HG03575 (cell line): ENCODE data around the gene AK4.
"Not testable (repeated sequence)": the region's sequence is repeated elsewhere in the genome, so short reads cannot be mapped to it uniquely, and the experiment has no call there.

Experiments
- ATAC-seq: cut with Tn5 transposase; IDR thresholded peaks from one replicate; pipeline ENCODE4 v1.9.1; 2021; ENCODE audit not compliant: unreplicated experiment, insufficient number of reproducible peaks, low FRiP score; ENCODE audit errors: extremely low read depth

AK4 gene

DNA sequence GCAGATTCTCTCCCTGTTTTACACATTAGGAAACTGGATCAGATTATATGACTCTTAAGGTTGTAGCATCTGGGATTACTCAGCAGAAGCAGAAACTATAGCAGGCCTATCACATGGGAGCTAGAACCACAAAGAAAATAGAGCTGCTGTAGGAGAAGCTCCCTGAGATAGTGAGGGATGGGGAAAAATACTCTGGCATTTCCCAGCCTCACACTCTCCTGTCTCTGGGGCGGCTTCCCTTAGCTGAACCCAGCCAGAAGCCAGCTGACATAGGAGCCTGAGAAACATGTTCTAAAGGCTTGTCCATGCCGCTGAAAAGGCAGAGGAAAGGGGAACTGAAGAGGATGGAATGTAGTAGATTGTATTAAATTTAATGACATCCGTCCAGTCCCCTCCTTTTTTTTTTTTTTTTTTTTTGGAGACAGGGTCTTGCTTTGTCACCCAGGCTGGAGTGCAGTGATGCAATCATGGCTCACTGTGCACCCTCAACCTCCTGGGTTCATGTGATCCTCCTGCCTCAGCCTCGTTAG, 84.5 kb downstream of the AK4 start:
- ATAC-seq: no peak

- ATAC-seq: no peak
Measured at GRCh38 chr1:65233782-65234181, 85.8 kb downstream of the AK4 start.

GRCh38 chr1:65235867-65236805, 88.1 kb downstream of the AK4 start:
- ATAC-seq: no peak

GRCh38 chr1:65237088-65237487, 89.1 kb downstream of the AK4 start:
- ATAC-seq: not testable (repeated sequence)

DNA sequence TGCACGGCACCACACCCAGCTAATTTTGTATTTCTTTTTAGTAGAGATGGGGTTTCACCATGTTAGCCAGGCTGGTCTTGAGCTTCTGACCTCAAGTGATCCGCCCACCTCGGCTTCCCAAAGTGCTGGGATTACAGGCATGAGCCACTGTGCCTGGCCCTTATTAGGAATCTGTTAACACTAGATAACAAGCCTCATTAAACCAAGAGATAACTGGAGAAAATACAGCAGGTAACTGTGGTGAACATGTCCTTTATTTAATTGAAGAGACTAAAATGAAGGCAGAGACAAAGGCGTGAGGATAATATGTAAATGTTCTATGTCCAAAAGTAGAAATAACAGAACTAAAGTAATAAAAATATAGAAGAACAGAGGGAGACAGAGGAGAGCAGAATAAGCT, 89.5 kb downstream of the AK4 start:
- no peak for ATAC-seq

DNA sequence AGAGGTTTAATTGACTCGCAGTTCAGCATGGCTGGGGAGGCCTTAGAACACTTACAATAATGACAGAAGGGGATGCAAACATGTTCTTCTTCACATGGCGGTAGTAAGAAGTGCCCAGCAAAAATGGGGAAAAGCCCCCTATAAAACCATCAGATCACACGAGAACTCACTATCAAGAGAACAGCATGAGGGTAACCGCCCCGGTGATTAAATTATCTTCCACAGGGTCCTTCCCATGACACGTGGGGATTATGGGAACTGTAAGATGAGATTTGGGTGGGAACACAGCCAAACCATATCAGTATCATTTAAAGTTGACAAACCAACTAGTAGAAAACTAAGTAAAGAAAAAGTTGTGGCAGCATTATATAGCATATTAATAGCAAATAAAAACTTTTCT, 90.0 kb downstream of the AK4 start:
- ATAC-seq: no peak

DNA sequence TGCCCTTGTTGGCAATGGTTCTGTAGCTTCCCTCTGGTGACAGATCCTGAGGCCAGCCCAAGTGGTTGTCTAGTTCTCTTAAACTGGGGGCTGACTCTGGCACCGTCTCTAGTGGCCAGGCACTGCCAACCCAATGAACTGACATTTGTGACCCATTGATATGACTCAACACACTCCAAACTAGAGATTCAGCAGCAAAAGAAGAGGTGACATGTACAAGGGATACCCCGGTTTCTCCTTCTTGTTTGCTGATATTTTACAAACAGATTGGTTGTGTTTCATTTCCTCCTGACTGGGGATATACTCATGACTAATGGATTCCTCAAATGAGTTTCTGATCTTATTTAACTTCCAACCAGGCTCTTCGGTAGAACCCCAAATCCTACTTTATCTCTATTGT, 95.5 kb downstream of the AK4 start:
- ATAC-seq: no peak

DNA sequence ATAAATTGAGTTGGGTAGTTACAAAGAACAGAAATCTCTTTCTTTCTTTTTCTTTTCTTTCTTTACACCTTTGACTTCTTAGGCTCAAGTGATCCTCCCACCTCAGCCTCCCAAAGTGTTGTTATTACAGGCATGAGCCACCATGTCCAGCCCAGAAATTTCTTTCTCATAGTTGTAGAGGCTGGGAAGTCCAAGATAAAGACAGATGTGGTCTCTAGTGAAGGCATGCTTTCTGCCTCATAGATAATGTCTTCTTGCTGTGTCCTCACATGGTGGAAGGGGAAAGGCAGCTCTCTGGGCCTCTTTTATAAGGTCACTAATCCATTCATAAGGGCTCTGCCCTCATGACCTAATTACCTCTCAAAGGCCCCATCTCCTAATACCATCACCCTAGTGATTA, 97.3 kb downstream of the AK4 start:
- ATAC-seq: no peak

DNA sequence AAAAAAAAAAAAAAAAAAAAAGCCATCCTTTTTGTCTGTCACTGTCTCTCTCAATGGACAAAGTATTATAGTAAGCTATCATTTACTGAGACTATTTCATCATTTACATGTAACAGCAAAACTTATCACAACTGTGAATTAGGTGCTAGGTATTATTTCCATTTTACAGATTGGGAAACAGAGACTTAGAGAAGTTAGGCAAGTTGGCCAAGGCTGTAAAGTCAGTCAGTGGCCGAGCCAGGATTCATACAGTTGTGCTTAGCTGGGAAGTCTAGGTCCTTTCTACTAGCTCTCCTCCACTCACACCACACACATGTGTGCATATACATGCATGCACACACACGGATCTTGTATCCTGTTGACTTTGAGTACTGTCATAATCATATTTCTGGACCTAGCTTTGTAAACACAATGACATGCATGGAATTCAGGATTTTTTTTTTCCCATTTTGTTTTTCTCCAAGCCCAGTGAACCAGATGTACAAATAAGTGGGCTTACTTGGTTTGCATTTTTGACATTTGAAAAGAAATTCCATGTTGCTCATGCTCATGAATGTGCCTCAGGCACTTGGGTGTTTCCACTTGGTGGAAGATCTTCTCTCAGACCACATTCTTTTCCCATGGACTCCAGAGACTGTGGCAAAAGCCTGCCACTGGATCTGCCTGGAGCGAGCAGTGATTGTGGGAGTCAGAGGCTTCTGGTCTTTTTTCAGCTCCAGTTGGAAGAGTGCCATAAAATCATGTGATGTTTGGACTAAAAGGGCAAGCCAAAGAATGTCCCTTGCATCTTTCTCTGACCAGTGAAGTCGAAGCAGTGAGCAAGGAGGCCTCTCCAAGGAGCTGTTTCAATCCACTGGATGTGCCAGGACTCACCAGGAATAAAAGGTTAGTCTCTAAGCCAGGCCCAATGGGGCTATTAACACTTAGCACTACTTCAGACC, 99.7 kb downstream of the AK4 start:
- no peak for ATAC-seq

DNA sequence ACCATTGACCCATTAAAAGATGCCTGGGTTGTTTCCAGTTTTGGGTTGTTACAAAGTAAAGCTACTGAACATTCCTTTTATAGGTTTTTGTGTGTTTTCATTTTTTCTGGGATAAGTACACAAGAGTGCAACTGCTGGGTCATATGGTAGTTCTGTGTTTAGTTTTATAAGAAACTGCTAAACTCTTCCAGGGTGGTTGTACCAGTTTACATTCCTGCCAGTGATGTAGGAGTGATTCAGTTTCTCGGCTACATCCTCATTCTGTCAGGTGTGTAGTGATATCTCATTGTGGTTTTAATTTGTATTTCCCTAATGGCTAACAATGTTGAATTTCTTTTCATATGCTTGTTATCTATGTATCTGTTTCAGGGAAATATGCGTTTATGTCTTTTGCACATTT, 102.8 kb downstream of the AK4 start:
- no peak for ATAC-seq

DNA sequence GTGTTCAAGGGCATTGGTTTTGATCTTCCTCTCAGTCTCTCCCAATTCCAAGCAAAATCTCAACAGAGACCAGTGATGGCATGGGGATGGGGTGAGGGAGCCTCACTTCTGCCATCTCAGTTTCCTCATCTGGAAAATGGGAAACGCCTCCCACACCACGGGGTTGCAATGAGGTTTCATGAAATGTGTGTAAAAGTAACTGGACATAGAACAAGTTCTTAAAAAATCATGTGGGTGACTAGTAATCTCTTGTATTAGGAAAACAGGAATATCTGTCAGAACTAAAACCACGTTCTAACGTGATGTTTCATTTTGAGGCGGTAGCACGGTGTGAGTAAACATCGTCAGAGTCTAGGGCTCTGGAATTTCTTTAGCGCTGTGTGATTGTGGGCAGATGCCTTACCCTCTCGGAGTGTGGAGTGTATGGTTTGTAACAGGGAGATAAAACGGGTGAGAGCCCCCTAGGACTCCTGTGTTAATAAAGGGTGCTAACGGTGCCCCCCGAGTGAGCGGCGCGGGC, 105.9 kb downstream of the AK4 start:
- ATAC-seq: peak; percentile 19

DNA sequence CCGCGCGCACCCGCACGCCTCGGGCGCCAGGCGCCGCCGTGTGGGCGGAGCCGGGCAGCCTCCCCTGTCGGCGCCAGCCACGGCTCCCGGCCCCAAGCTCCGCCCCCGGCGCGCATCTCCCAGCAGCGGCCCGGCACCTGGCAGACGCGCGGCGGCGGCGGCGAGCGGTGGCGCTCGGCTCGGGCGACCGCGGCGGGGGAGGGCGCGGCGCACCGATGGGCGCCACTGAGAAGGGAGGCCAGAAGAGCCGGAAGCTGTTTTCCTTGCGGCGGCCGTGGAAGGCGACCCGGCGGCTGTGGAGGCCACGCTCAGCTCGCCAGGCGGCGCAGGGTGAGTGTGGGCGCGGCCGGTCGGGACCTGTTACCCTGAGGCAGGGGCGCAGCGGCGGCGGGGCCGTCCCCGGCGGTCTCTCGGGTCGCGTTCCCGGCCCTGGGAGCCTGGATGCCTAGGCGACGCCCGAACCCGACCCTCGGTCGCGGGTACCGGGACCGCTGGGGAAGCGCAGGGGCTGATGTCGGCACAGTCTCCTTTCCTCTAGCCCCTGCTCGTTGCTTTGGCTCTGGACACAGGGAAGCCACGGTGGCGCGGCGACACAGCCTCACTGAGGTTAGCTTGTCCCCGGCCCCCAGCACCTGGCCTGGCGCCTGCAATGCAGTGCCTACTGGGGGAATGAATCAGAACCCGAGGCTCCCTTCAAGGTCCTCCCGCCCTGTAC, 106.5 kb downstream of the AK4 start:
- ATAC-seq: peak; percentile 54

DNA sequence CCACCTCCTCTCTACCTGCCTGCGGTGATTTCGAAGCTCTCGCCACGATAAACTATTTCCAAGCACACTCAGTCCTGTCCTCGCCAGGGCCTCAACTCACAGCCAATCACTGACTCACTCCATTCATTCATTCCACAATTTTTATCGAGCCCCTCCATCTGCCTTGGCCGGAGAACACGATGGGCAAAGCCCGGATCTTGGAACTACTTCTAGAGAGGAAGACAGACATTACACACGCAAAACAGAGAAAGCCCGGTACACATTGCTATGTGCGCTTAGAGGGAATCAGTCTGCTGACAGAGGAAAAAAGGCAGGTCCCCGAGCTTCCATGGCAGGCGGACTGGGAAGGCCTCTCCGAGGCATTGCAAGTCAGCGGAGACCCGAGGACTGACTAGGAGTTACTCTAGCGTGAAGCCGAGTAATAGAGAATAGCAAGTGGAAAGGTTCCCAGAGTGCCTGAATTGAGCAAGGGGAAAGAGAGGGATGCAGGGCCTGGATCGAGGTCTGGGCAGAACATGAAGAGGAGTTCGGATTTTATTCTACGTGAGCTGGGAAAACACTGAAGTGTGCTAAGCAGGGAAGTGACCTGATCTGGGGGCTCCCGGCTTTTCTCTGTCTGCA, 107.1 kb downstream of the AK4 start:
- ATAC-seq: peak; percentile 9

DNA sequence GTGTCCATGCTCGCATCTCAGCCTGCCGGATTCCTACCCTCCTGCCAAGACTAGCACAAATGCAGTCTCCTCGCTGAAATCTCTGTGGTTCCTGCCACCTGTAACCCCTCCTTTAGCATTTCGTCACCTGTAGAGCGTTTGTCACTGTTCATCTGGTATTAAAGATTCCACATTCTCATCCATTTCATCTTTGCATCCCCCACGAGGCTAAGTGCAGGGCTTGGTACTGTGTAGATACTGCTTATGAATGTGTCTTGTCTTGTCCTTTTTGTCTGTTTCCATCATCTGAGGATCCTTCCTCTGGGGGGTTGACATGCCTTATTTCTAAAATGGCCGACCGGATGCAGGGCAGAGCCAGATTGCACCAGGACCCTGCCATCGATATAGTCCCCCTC, 107.7 kb downstream of the AK4 start:
- ATAC-seq: no peak

GRCh38 chr1:65256860-65257708, 109.1 kb downstream of the AK4 start:
- no peak for ATAC-seq

GRCh38 chr1:65258106-65258505, 110.1 kb downstream of the AK4 start:
- ATAC-seq: no peak

GRCh38 chr1:65259816-65260215, 111.8 kb downstream of the AK4 start:
- no peak for ATAC-seq
